Activated CD4-positive, alpha-beta T cell treated with anti-CD3 and anti-CD28 coated beads, Interleukin-2, amount 50 U/mL, for 24 hours (primary cell): ENCODE measurements around the gene IMMP2L.

Source experiments
- DNase-seq, 2 donors: peaks; one replicate each; pipeline ENCODE4 v3.0.0-alpha.2; 2020; ENCODE audit warnings: low read depth in 1 of 2, low spot score in 1 of 2

Gene IMMP2L

DNA sequence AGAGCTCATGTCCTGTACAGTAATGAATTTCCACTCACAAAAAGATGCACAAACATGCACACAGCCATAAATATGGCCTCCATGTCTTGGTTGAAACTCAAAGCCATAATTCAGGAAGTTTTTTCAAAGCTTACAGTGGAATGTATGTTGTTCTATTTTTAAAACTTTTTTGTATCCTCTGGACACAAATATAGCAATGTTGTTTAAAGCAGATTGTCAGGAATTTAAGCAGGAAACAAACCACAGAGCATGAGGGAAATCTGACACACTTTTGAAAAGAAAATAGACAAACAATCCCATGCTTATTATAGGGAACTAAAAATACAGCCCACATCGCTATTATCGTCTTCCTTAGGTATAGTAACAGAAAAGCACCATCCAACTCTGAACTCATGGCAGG, 449.9 kb downstream of the IMMP2L start:
- DNase-seq, result no peak

- no peak for DNase-seq
Observed at GRCh38 chr7:111108496-111108895, 453.8 kb downstream of the IMMP2L start.

GRCh38 chr7:111108000-111108399, 454.3 kb downstream of the IMMP2L start:
- no peak for DNase-seq

DNA sequence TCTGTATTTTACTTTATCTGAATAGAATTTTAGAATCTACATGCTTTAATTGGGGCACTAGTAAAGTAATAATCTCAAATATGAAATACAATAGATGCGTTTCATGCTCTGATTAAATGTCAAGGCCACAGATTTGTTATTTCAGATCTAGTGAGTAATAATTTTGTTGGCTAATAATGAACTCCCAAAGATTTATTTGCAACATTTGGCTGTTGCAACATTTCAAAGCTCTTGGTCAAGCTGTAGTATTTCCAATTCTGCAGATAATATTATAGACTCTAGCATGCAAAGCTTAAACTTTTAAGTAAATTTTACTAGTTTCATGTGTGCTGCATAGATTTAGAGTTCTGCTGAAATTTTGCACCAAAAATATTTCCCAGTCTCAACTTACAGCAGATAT, 454.7 kb downstream of the IMMP2L start:
- DNase-seq, result no peak

- no peak for DNase-seq
Observed at GRCh38 chr7:111105269-111105668, 457.0 kb downstream of the IMMP2L start.

DNA sequence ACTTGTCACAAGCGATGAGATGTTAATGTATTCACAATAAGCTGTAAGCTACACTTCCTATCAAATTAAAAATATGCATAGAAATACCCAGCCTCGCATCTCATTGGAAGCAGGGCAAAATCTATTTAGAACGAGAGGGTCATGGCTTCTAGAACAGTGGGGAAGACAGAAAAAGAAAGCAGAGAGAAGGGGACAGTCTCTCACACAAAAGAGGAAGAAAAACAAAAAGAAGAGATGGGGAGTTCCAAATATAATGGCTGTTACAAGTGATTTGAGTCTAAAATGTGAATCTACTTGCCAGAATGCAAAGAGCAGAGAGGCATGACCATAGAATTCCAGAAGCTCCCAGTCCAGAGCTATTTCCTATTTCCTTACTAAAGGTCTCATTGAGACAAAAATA, 457.6 kb downstream of the IMMP2L start:
- no peak for DNase-seq

DNA sequence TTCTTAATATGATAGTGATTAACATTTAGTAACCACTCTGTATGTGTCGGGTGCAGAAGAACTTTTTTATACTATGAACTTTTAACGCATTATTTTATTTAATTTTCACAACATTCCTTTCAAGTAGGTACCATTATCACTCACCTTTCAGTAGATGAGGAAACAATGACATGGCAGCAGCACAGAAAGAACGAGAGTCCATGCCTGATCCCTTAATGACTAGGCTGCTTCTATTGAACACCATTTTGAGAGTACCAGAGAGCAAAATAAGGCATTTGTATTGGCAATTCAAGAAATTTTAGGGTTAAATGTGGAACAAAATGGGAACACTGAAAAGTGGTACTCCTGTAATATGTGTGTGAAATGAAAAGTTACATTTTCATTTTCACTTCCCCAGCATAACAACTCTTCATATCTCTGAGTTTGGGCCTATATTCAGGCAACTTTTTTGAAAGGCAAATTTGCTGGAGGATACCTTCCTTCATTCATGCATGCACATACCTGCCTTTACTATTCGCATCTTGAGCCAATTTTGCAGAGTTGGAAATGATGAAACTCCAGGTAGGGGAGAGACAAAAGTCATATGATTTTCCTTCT, 458.5 kb downstream of the IMMP2L start:
- DNase-seq, result no peak

GRCh38 chr7:111103136-111103535, 459.2 kb downstream of the IMMP2L start:
- DNase-seq, result no peak

GRCh38 chr7:111101856-111102646, 460.2 kb downstream of the IMMP2L start:
- no peak for DNase-seq

DNA sequence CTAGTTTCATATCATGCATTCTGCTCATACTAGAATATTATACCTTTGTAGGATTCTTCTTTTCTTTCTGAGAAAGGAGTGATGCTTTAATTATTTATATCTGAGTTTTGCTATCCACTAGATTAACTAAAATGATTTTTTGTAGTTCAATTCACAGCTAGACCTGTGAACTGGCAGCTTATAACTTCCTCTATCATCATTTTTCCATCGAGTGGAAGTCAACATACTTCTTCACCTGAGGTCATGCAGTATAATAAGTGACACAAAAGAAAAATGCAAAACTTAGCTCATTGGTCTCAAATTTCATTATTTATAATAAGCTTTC, 463.4 kb downstream of the IMMP2L start:
- DNase-seq, result no peak

GRCh38 chr7:111098011-111098925, 464.0 kb downstream of the IMMP2L start:
- peak in 1 of 2 donors; percentile 51 for DNase-seq

GRCh38 chr7:111096997-111097396, 465.3 kb downstream of the IMMP2L start:
- no peak for DNase-seq

GRCh38 chr7:111094419-111094818, 467.9 kb downstream of the IMMP2L start:
- no peak for DNase-seq

DNA sequence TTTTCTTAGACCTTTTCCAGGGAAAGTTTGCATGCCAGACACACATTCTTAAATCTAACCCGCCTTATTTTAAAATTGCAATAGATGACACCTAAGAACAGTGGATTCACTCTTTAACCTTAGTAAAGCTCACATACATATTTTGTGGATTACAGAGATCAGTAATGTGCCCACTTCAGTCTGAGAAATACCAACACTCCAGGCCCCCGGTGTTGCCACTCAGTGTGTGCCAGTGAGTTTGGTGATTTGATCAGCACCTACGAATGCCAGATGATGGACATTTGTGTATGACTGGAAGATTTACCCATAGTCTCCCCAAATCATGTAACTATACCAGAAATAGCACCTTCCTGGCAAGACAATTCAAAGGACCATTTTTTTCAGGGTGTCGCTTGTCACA, 468.8 kb downstream of the IMMP2L start:
- no peak for DNase-seq

DNA sequence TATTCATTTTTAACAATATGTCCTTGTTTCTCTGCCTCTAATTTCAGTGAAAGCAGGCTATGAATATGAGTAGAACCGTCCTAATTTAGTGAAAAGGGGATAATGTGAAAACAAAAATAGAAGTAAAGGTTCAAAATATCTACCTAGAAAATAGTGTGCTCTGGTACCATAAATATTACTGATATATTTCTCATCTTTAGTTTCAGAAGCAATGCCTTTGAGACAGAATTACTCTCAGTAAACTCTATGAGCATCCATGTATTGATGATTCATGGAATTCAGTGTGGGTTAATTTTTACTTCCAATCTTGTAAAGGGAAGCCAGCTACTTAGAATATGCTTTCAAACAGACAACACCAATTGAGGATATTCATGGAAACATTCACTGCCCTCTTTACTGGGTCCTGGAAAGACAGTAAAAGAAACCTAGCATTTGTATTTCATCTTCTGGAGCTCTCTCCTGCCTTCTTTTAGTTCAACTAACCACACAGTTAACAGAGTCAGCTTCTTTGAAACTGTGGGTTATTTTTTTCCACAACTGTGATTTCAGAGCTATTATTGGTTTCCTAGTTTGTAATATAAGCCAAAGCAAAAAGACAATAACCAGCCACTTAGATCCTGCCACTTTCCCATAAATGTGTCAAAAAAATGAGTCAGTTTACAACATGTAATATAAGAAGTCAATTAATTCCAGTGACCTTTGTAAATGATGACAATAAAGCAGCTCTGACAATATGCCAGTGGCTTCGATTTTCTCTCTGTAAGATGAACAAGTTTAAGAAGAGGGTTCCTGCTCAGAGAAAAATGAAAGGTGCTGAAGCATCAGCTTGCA, 469.7 kb downstream of the IMMP2L start:
- DNase-seq, result no peak

- no peak for DNase-seq
Observed at GRCh38 chr7:111091593-111092358, 470.5 kb downstream of the IMMP2L start.

- DNase-seq, result peak in 1 of 2 donors; percentile 46
Observed at GRCh38 chr7:111090846-111091245, 471.4 kb downstream of the IMMP2L start, which contains the start of gene LRRN3. Gene LRRN3 (plus strand): TSS chr7:111091127. CDS start chr7:111122773, 31,646 bp downstream.

- DNase-seq, result no peak
Observed at GRCh38 chr7:111089822-111090426, 472.4 kb downstream of the IMMP2L start.

- DNase-seq, result no peak
Observed at GRCh38 chr7:111088328-111088727, 474.0 kb downstream of the IMMP2L start.

DNA sequence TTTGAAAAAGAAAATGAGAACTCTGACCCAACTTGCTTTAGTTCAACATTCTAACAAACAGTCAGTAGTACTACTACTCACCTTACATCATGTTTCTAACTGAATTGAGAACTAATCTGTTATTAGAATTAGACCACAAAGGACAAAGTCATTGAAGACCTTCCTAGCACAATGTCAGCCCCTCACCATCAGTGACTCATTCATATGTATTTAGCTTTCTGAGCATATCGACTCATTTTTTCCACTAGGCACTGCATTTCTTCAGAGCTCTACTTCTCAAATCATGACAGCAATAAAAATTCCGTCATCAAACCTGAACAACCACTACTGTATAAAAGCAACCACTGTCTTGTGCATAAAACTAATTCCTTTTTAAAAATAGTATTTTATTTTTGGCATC, 475.8 kb downstream of the IMMP2L start:
- DNase-seq, result peak in 1 of 2 donors; percentile 47
